Fibroblast of upper back skin (primary cell): ENCODE results near the gene LYPD8.

Source experiments
- DNase-seq: peaks from one replicate; pipeline ENCODE4 v3.0.0-alpha.2; 2013

The LYPD8 gene

DNA sequence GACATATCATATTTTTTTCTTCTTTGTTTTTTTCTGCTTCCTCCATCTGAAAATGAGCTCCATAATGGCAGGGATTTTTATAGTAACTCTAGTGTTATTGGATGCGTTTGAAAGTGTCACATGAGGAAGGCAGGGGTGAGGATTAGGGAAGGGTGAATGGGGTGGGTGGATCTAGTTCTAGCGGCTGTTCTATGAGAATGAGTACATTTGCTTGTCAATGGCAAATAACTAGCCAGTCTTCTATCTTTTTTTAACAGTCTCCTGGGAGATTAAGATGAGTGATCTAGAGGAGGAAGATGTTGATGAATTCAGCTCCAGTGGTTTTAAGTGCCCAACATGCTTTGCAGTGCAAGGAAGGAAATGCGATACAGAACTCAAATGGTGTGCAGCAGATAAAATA lies 58.8 kb downstream of the LYPD8 start:
- DNase-seq = no peak

DNA sequence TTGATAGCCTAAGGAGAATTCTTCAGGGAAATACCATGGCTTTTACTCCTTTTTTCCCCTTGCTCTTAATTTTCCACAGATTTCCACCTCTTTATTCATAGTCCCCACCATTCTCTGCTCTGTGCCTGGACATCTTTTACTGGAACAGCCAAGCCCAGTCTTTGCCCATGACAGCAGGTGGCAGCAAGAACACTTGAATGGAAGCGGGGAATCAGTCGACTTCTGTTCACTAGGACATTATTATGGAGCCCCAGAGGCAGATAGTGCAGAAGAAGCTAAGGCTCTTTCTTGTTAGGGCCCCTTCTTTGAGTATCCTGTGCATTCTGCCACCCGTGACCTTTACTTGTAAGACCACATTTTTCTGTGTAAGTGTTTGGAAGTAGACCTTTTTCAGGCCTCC lies 59.3 kb downstream of the LYPD8 start:
- DNase-seq = no peak

DNA sequence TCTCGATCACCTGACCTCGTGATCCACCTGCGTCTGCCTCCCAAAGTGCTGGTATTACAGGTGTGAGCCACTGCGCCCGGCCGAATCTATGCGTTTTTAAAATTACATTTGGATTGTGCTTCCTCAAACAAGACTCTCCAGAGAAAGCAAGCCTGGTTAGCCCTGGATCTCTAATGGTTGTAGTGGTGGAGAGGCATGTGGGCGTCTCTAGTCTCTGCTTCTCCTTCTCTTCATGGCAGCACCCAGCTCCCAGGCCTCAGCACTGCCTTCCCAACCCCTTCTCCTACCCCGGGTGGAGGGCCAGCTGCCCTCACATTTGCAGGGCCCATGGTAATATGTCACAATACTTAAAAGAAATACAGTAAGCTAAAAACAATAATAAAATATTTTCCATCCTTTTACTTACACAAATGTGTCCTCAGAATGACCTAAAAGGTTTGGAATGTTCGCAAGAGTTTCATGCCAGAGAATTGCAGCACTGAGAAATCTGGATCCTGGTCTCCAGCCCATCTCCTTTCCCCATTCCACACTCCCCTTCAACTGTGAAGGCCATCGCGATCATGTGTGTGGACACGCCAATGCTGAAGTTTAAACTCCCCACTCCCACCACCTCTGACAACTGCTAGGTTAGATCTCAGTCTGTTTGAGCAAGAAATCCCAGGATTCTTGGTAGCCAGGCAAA lies 60.0 kb downstream of the LYPD8 start:
- no peak for DNase-seq

DNA sequence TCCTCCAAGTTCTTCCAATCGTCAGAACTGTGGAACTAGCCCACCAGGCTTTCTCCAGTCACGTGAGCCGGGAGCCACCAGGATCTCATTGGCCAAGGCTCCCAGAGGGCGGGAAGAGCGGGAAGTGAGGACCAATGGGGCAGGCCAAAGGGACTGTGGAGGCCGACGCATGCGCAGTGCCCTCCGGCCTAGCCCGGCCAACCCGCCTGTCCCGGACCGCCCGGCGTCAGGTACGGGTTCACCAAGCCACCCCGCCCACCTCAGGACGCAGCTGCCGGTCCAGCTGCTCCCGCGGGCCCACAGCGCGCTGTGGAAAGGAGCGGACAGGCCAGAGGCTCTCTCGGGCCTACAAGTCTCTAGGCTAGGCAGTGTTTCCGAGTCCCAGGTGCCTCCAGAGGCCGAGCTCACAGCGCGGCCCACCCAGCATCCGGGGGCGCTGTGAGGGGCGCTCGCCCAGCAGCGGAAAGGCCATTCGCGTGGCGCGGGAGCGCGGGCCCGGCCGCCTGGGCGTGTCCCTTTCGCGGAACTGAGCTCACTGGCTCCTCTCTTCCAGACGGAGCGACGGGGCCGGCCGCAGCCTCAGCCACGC lies 63.9 kb downstream of the LYPD8 start:
- no peak for DNase-seq
